Kidney (tissue), 14 donors: ENCODE measurements around the gene FAM193B. TPM values are rescaled to one million over a fixed set of nuclear protein-coding genes. Genes with fewer than 3 reads are reported as not detected.
A peak's percentile ranks its signal among the peaks of the same experiment; 100 is the strongest.

Experiments
- DNase-seq, 5 donors: peaks; one replicate each; pipeline ENCODE4 v3.0.0-alpha.2; 2013 to 2020
- FAIRE-seq: peaks from 2 replicates; lab custom pipeline; 2012; peaks lifted over from hg19 to GRCh38; lab: Jason Lieb, UNC
- H3K27ac ChIP-seq, 2 donors: one replicate each; pipeline ENCODE4 v1.7.0; 2013; ENCODE audit warnings: low read depth in 2 of 2, low read length in 2 of 2, inconsistent platforms in 1 of 2
- H3K27me3 ChIP-seq: one replicate; pipeline ENCODE4 v1.7.1; 2013; ENCODE audit warnings: low read length, inconsistent platforms; ENCODE audit not compliant: control insufficient read depth, insufficient read depth
- H3K36me3 ChIP-seq, 3 donors: one replicate each; pipeline versions ENCODE4 v1.7.0 to v1.7.1; 2013; ENCODE audit warnings: low read length in 3 of 3, control low read depth in 1 of 3, inconsistent platforms in 1 of 3; ENCODE audit not compliant: insufficient read depth in 3 of 3, control insufficient read depth in 2 of 3
- H3K4me1 ChIP-seq, 3 donors: one replicate each; pipeline versions ENCODE4 v1.7.0 to v1.7.1; 2013; ENCODE audit warnings: low read length in 3 of 3, inconsistent platforms in 1 of 3, low read depth in 1 of 3; ENCODE audit not compliant: control insufficient read depth in 2 of 3, insufficient read depth in 2 of 3
- H3K4me3 ChIP-seq, 3 donors: one replicate each; pipeline versions ENCODE4 v1.7.0 to v1.8.1; 2013; ENCODE audit warnings: low read length in 3 of 3, control low read depth in 1 of 3, inconsistent platforms in 1 of 3
- H3K9ac ChIP-seq, 3 donors: one replicate each; pipeline versions ENCODE4 v1.7.0 to v1.7.1; 2013; ENCODE audit warnings: low read length in 3 of 3, control low read depth in 1 of 3, inconsistent platforms in 1 of 3
- H3K9me3 ChIP-seq, 3 donors: one replicate each; pipeline versions ENCODE4 v1.7.0 to v1.7.1; 2013; ENCODE audit warnings: low read length in 3 of 3, control low read depth in 1 of 3, inconsistent platforms in 1 of 3; ENCODE audit not compliant: control insufficient read depth in 2 of 3, insufficient read depth in 1 of 3
- intact Hi-C: fragments of 100-400 bp; cut with DNase I; formaldehyde crosslinking; loops from one replicate; pipeline ENCODE4 v1.11.1; 2022
- polyA plus RNA-seq: library from polyadenylated mRNA; stranded (reverse); fragments of 350-450 nt; fragmentation: Illumina TruSeq; extraction: RNeasy Lipid Tissue Mini Kit (QIAGEN cat#74804); gene quantifications from one replicate; pipeline ENCODE4 v1.2.3, GENCODE V29; 2014; ENCODE audit warnings: low read depth, low replicate concordance; ENCODE audit not compliant: insufficient read depth
- total RNA-seq: library from RNA; stranded (reverse); fragmentation: NEBNext Ultra II Directional; extraction: Animal tissue kit (Norgen Biotek cat#: 25700); gene quantifications from one replicate; pipeline ENCODE4 v1.2.1, GENCODE V29; 2021
- TF ChIP-seq, protein P1 (sequence below): IDR thresholded peaks from 3 replicates; pipeline ENCODE4 v1.5.1; 2012; ENCODE audit warnings: mild to moderate bottlenecking, moderate library complexity, borderline replicate concordance; ENCODE audit not compliant: insufficient read depth; ENCODE audit errors: extremely low read depth
- donor health status: control.
- donor health status: control.
- donor health status: control.
- donor health status: control.
- donor health status: control.
- donor health status: DM: yes; HTN: yes; CAD: no.
- donor health status: Normal renal cell carcinoma (clear cell type).

The FAM193B gene
- total and polyA plus RNA-seq, 2 donors from 2014 or later = 61.0 to 77.8 TPM

GRCh38 chr5:177491983-177492746 is 62.2 kb downstream of the FAM193B start:
- no peaks in the 10 kb centered on the region for H3K36me3 ChIP-seq
- peaks cover 0 to 9% (median 0%) of the 10 kb centered on the region in 3 donors for H3K4me1 ChIP-seq
- no peaks in the 10 kb centered on the region for H3K9me3 ChIP-seq
- intact Hi-C loops = no loop called here
- TF ChIP-seq, protein P1, sequence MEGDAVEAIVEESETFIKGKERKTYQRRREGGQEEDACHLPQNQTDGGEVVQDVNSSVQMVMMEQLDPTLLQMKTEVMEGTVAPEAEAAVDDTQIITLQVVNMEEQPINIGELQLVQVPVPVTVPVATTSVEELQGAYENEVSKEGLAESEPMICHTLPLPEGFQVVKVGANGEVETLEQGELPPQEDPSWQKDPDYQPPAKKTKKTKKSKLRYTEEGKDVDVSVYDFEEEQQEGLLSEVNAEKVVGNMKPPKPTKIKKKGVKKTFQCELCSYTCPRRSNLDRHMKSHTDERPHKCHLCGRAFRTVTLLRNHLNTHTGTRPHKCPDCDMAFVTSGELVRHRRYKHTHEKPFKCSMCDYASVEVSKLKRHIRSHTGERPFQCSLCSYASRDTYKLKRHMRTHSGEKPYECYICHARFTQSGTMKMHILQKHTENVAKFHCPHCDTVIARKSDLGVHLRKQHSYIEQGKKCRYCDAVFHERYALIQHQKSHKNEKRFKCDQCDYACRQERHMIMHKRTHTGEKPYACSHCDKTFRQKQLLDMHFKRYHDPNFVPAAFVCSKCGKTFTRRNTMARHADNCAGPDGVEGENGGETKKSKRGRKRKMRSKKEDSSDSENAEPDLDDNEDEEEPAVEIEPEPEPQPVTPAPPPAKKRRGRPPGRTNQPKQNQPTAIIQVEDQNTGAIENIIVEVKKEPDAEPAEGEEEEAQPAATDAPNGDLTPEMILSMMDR = no peak
- H3K9ac ChIP-seq = no peak overlapping the region
- H3K4me3 ChIP-seq = no peak overlapping the region
- DNase-seq (peak in 1 of 5 donors; percentile 79), FAIRE-seq (no peak)
- no peak overlapping the region for H3K27ac ChIP-seq
- H3K27me3 ChIP-seq = no peaks in the 10 kb centered on the region

GRCh38 chr5:177491429-177491945 is 62.9 kb downstream of the FAM193B start:
- Histone ChIP-seq H3K4me1 (peaks cover 0 to 6% (median 0%) of the 10 kb centered on the region in 3 donors), H3K4me3 (no peak overlapping the region), H3K27ac (no peak overlapping the region), H3K27me3 (no peaks in the 10 kb centered on the region), H3K9ac (no peak overlapping the region), H3K9me3 (no peaks in the 10 kb centered on the region), H3K36me3 (no peaks in the 10 kb centered on the region)
- DNase-seq (peak; percentile 57 to 81 (median 73)), FAIRE-seq (no peak)
- intact Hi-C loops = no loop called here
- TF ChIP-seq, protein P1 = peak; percentile 21

- no peak overlapping the region for H3K4me3 ChIP-seq
- H3K9ac ChIP-seq = no peak overlapping the region
- TF ChIP-seq, protein P1 = no peak
- no peak for FAIRE-seq
- no peak overlapping the region for H3K27ac ChIP-seq
- H3K36me3 ChIP-seq = no peaks in the 10 kb centered on the region
- H3K9me3 ChIP-seq = no peaks in the 10 kb centered on the region
- intact Hi-C loops = no loop called here
- peak in 1 of 5 donors; percentile 74 for DNase-seq
- no peaks in the 10 kb centered on the region for H3K27me3 ChIP-seq
- peaks cover 0 to 5% (median 0%) of the 10 kb centered on the region in 3 donors for H3K4me1 ChIP-seq
Measured at GRCh38 chr5:177490992-177491391, 63.4 kb downstream of the FAM193B start.
